Measurements from ENCODE around the gene MYO3A. TPM values are rescaled to one million over a fixed set of nuclear protein-coding genes. Genes with fewer than 3 reads are reported as not detected.

Gene MYO3A
- total and polyA plus RNA-seq, 2 of the 4 experiments (the other 2 are of a cell fraction), result not detected

- H3K9me3 ChIP-seq (ENCODE audit: control insufficient read depth, insufficient read depth, low read length), result peaks cover 19% of the 10 kb centered on the region
- intact Hi-C loops (cut with micrococcal nuclease) (no loop called here), dilution Hi-C loops (cut with HindIII; ENCODE audit: low sequenced_read_pairs, unreplicated experiment) (no loop called here), in situ Hi-C loops (cut with MboI; ENCODE audit: low sequenced_read_pairs) (no loop called here)
- H2BK20ac ChIP-seq (ENCODE audit: low read depth, low read length), result no peak overlapping the region
- H4K91ac ChIP-seq (ENCODE audit: insufficient read depth, low read depth, low read length), result no peak overlapping the region
- H3K36me3 ChIP-seq (ENCODE audit: control insufficient read depth, insufficient read depth, low read length), result no peaks in the 10 kb centered on the region
- no peak overlapping the region for H3K4me2 ChIP-seq (ENCODE audit: low read depth, low read length)
- H2BK5ac ChIP-seq (ENCODE audit: low read depth, low read length, poor library complexity, severe bottlenecking), result no peak overlapping the region
- H2BK15ac ChIP-seq (ENCODE audit: low read depth, low read length), result no peak overlapping the region
- no peaks in the 10 kb centered on the region for H3K27me3 ChIP-seq (ENCODE audit: control insufficient read depth, insufficient read depth, low read length)
- no peak overlapping the region for H2AFZ ChIP-seq (replicated peaks; ENCODE audit: low read length, poor library complexity)
- no peak overlapping the region for H3K9ac ChIP-seq (ENCODE audit: low read depth, low read length)
- H3K79me1 ChIP-seq (ENCODE audit: low read depth in 1 of 2, low read length in 2 of 2), result no peaks in the 10 kb centered on the region
- no peak overlapping the region for H3K4ac ChIP-seq (ENCODE audit: low read depth, low read length)
- ChIA-PET POLR2A (ENCODE audit: unreplicated experiment) (no interaction called here), CTCF (no interaction called here)
- no peak overlapping the region for H3K23ac ChIP-seq (ENCODE audit: low read depth, low read length)
- H4K5ac ChIP-seq (ENCODE audit: low read depth, low read length), result no peak overlapping the region
- no TSS peak for BruUV-seq (replicated peaks)
- H3K9me1 ChIP-seq (ENCODE audit: insufficient read depth, low read length), result no peaks in the 10 kb centered on the region
- H4K20me1 ChIP-seq (ENCODE audit: insufficient read depth, low read length), result no peaks in the 10 kb centered on the region
- no peak overlapping the region for H3K14ac ChIP-seq (replicated peaks; ENCODE audit: low read depth, low read length)
- no peak overlapping the region for H2BK120ac ChIP-seq (ENCODE audit: low read depth, low read length)
- H4K8ac ChIP-seq (ENCODE audit: low read depth in 2 of 2, low read length in 2 of 2), result no peak overlapping the region
- no peak overlapping the region for H3K27ac ChIP-seq (ENCODE audit: insufficient read depth, low read length)
- no peak overlapping the region for H3K4me3 ChIP-seq (ENCODE audit: insufficient read depth, low read depth, low read length)
- H3K56ac ChIP-seq (ENCODE audit: extremely low read depth, insufficient read depth, low read length), result no peak overlapping the region
- H2AK9ac ChIP-seq (replicated peaks; ENCODE audit: low read depth, low read length, poor library complexity), result no peak overlapping the region
- H2AK5ac ChIP-seq (ENCODE audit: low read depth, low read length), result no peak overlapping the region
- no CpG with 5 or more reads among the region's 5 CpGs for WGBS, 2 experiments (ENCODE audit: extremely low coverage in 2 of 2, insufficient read length in 1 of 2)
- no peak for ATAC-seq (ENCODE audit: low read depth)
- TF ChIP-seq FOS (IDR thresholded peaks at IDR 0.05; ENCODE audit: low read depth, low read length) (no peak), MXI1 (IDR thresholded peaks at IDR 0.05; ENCODE audit: borderline replicate concordance, low read depth, low read length) (no peak), RAD21 (IDR thresholded peaks at IDR 0.05; ENCODE audit: low read length) (no peak), MAZ (IDR thresholded peaks at IDR 0.05; ENCODE audit: borderline replicate concordance, low read depth, low read length) (no peak), SMC3 (IDR thresholded peaks at IDR 0.05; ENCODE audit: low read depth, low read length) (no peak), MAFK (IDR thresholded peaks at IDR 0.05; ENCODE audit: low read depth, low read length) (no peak), CEBPB (IDR thresholded peaks at IDR 0.05; ENCODE audit: low read depth, low read length) (no peak), BHLHE40 (IDR thresholded peaks at IDR 0.05; ENCODE audit: low read depth, low read length) (no peak), RCOR1 (IDR thresholded peaks at IDR 0.05; ENCODE audit: insufficient replicate concordance, low read length) (no peak), RFX5 (IDR thresholded peaks at IDR 0.05; ENCODE audit: low read depth, low read length) (no peak), CTCF (conservative IDR thresholded peaks at IDR 0.05; ENCODE audit: low read depth, low read length) (no peak)
- no peaks in the 10 kb centered on the region for H3K4me1 ChIP-seq (ENCODE audit: control insufficient read depth, insufficient read depth, low read length)
- H3K18ac ChIP-seq (ENCODE audit: low read depth, low read length), result no peak overlapping the region
- DNase-seq, result no peak
These were observed 308.8 kb downstream of the MYO3A start for GRCh38 chr10:26242706-26243350.
